IPS DF 19.7 (cell line): Measurements from ENCODE around the gene DIP2C.
"Not testable (repeated sequence)": the region's sequence is repeated elsewhere in the genome, so short reads cannot be mapped to it uniquely, and the experiment has no call there.

Experiments used
- DNase-seq: peaks from one replicate; pipeline ENCODE4 v3.0.0-alpha.2; 2013; ENCODE audit warnings: low read depth, low spot score

Gene DIP2C

GRCh38 chr10:354901-355617, 334.4 kb downstream of the DIP2C start:
- DNase-seq, result no peak

- no peak for DNase-seq
These were observed 336.8 kb downstream of the DIP2C start for GRCh38 chr10:352476-353235.

- DNase-seq, result no peak
These were observed 337.6 kb downstream of the DIP2C start for GRCh38 chr10:351770-352334.

GRCh38 chr10:350981-351501, 338.4 kb downstream of the DIP2C start:
- DNase-seq, result no peak

- no peak for DNase-seq
These were observed 340.4 kb downstream of the DIP2C start for GRCh38 chr10:349081-349480.

- DNase-seq, result no peak
These were observed 341.0 kb downstream of the DIP2C start for GRCh38 chr10:348456-348855.

GRCh38 chr10:347774-348173, 341.7 kb downstream of the DIP2C start:
- DNase-seq, result not testable (repeated sequence)

GRCh38 chr10:347190-347589, 342.3 kb downstream of the DIP2C start:
- not testable (repeated sequence) for DNase-seq

GRCh38 chr10:344582-345200, 344.8 kb downstream of the DIP2C start:
- no peak for DNase-seq

GRCh38 chr10:343231-344220, 345.9 kb downstream of the DIP2C start:
- DNase-seq, result no peak

GRCh38 chr10:341081-341740, 348.3 kb downstream of the DIP2C start:
- DNase-seq, result no peak

GRCh38 chr10:340646-341045, 348.8 kb downstream of the DIP2C start:
- no peak for DNase-seq

- no peak for DNase-seq
These were observed 350.5 kb downstream of the DIP2C start for GRCh38 chr10:339038-339391.

GRCh38 chr10:338171-339037, 351.1 kb downstream of the DIP2C start:
- no peak for DNase-seq

- no peak for DNase-seq
These were observed 353.2 kb downstream of the DIP2C start for GRCh38 chr10:336247-336646.

- no peak for DNase-seq
These were observed 354.2 kb downstream of the DIP2C start for GRCh38 chr10:335151-335800.

- DNase-seq, result no peak
These were observed 358.3 kb downstream of the DIP2C start for GRCh38 chr10:331186-331585.

GRCh38 chr10:329361-330099, 359.9 kb downstream of the DIP2C start:
- no peak for DNase-seq
